Fibroblast of lung (primary cell): ENCODE measurements around the gene EBI3.
"Not testable (repeated sequence)": the region's sequence is repeated elsewhere in the genome, so short reads cannot be mapped to it uniquely, and the experiment has no call there.

Source experiments
- EZH2 ChIP-seq: IDR thresholded peaks from 2 replicates; pipeline ENCODE4 v1.5.1; 2012; ENCODE audit warnings: low read length, control low read depth, mild to moderate bottlenecking; ENCODE audit errors: missing control alignments
- TF ChIP-seq, protein P1 (sequence below), 2 donors: IDR thresholded peaks in 1 of 2; conservative IDR thresholded peaks in 1 of 2; 1 replicate in 1 of 2; 2 replicates in 1 of 2; pipeline ENCODE4 v1.5.1; 2011 to 2012; ENCODE audit warnings: low read length in 2 of 2, control low read depth in 1 of 2, inconsistent platforms in 1 of 2, low read depth in 1 of 2, mild to moderate bottlenecking in 1 of 2

GRCh38 chr19:4237510-4237909, 8.2 kb downstream of the EBI3 start:
- TF ChIP-seq, protein P1, sequence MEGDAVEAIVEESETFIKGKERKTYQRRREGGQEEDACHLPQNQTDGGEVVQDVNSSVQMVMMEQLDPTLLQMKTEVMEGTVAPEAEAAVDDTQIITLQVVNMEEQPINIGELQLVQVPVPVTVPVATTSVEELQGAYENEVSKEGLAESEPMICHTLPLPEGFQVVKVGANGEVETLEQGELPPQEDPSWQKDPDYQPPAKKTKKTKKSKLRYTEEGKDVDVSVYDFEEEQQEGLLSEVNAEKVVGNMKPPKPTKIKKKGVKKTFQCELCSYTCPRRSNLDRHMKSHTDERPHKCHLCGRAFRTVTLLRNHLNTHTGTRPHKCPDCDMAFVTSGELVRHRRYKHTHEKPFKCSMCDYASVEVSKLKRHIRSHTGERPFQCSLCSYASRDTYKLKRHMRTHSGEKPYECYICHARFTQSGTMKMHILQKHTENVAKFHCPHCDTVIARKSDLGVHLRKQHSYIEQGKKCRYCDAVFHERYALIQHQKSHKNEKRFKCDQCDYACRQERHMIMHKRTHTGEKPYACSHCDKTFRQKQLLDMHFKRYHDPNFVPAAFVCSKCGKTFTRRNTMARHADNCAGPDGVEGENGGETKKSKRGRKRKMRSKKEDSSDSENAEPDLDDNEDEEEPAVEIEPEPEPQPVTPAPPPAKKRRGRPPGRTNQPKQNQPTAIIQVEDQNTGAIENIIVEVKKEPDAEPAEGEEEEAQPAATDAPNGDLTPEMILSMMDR (conservative IDR thresholded peaks at IDR 0.05 in 1 of 2, IDR thresholded peaks at IDR 0.05 in 1 of 2; ENCODE audit: low read depth in 1 of 2, low read length in 2 of 2), result not testable (repeated sequence)
- not testable (repeated sequence) for TF ChIP-seq EZH2
